B cell (primary cell): Measurements from ENCODE around the gene ATP8A2. TPM values are rescaled to one million over a fixed set of nuclear protein-coding genes. Genes with fewer than 3 reads are reported as not detected.

ENCODE experiments used
- ATAC-seq: fragments of 200-7000 bp; cut with Tn5 transposase; one replicate; pipeline ENCODE4 v1.10.0; 2021; ENCODE audit warnings: low read depth, mild to moderate bottlenecking, moderate number of reproducible peaks, moderate library complexity
- CTCF ChIA-PET: fragments of 350-600 bp; sonication (Branson Sonifier 250); formaldehyde crosslinking; loops from one replicate; lab custom pipeline; 2021; ENCODE audit warnings: antibody characterized with exemption, inconsistent platforms; lab: Charles Lee
- POLR2A ChIA-PET: fragments of 350-600 bp; sonication (Branson Sonifier 250); formaldehyde crosslinking; loops from one replicate; lab custom pipeline; 2021; ENCODE audit warnings: antibody characterized with exemption; lab: Charles Lee
- DNase-seq: peaks from one replicate; pipeline ENCODE4 v3.0.0; 2013
- H2AFZ ChIP-seq: 2 replicates; pipeline ENCODE4 v1.6.1; 2012; ENCODE audit warnings: mild to moderate bottlenecking, low read depth, low read length; ENCODE audit not compliant: insufficient read depth, poor library complexity, severe bottlenecking
- H3K27ac ChIP-seq, 2 donors: 1 replicate in 1 of 2; 2 replicates in 1 of 2; pipeline ENCODE4 v1.5.1; 2012 to 2013; ENCODE audit warnings: low read length in 2 of 2, mild to moderate bottlenecking in 2 of 2, moderate library complexity in 1 of 2
- H3K27me3 ChIP-seq, 4 experiments: fragments of 200-600 bp in 1 of 4; sonication (generic) in 1 of 4; replicated peaks in 1 of 4; 1 replicate in 2 of 4; 2 replicates in 2 of 4; pipeline versions ENCODE4 v1.6.1 to v1.7.0; 2013 to 2016; ENCODE audit warnings: low read length in 3 of 4, mild to moderate bottlenecking in 2 of 4, mixed read lengths in 1 of 4, moderate library complexity in 1 of 4; ENCODE audit not compliant: insufficient read depth in 4 of 4, control insufficient read depth in 3 of 4; ENCODE audit errors: control extremely low read depth in 1 of 4
- H3K36me3 ChIP-seq, 2 experiments: replicated peaks in 1 of 2; 1 replicate in 1 of 2; 2 replicates in 1 of 2; pipeline versions ENCODE4 v1.6.1 to v1.7.1; 2013; ENCODE audit warnings: low read length in 1 of 2; ENCODE audit not compliant: insufficient read depth in 2 of 2, control insufficient read depth in 1 of 2; ENCODE audit errors: control extremely low read depth in 1 of 2, extremely low read depth in 1 of 2
- H3K4me1 ChIP-seq, 2 donors: fragments of 200-600 bp in 1 of 2; sonication (generic) in 1 of 2; 1 replicate in 1 of 2; 2 replicates in 1 of 2; pipeline versions ENCODE4 v1.5.1 to v1.6.1; 2013 to 2017; ENCODE audit warnings: low read length in 2 of 2; ENCODE audit not compliant: control insufficient read depth in 2 of 2, insufficient read depth in 2 of 2
- H3K4me2 ChIP-seq: replicated peaks from 2 replicates; pipeline ENCODE3; 2012; ENCODE audit warnings: mild to moderate bottlenecking, low read depth, low read length; ENCODE audit not compliant: poor library complexity, severe bottlenecking
- H3K4me3 ChIP-seq, 5 experiments: fragments of 200-600 bp in 1 of 5; sonication (generic) in 1 of 5; 1 replicate in 3 of 5; 2 replicates in 2 of 5; pipeline versions ENCODE4 v1.5.1 to v1.7.0; 2011 to 2016; ENCODE audit warnings: low read length in 4 of 5, mild to moderate bottlenecking in 4 of 5, low read depth in 2 of 5, control low read depth in 1 of 5, moderate library complexity in 1 of 5; ENCODE audit not compliant: insufficient read depth in 1 of 5; ENCODE audit errors: control extremely low read depth in 1 of 5, extremely low read depth in 1 of 5
- H3K79me2 ChIP-seq: fragments of 200-600 bp; sonication (generic); one replicate; pipeline ENCODE4 v1.6.0; 2016; ENCODE audit warnings: low read length; ENCODE audit not compliant: control insufficient read depth, insufficient read depth
- H3K9ac ChIP-seq: fragments of 200-600 bp; sonication (generic); 2 replicates; pipeline ENCODE4 v1.6.1; 2017; ENCODE audit warnings: mild to moderate bottlenecking, low read length, moderate library complexity
- H3K9me3 ChIP-seq, 3 donors: one replicate each; pipeline versions ENCODE4 v1.6.1 to v1.7.1; 2013; ENCODE audit warnings: low read length in 2 of 3; ENCODE audit not compliant: control insufficient read depth in 2 of 3, insufficient read depth in 1 of 3; ENCODE audit errors: control extremely low read depth in 1 of 3
- H4K20me1 ChIP-seq: 2 replicates; pipeline ENCODE4 v1.6.0; 2012; ENCODE audit warnings: mild to moderate bottlenecking, low read length; ENCODE audit not compliant: insufficient read depth, control insufficient read depth, poor library complexity, severe bottlenecking
- H3K27ac Mint-ChIP-seq: one replicate; pipeline ENCODE4 v1.8.0; 2021; ENCODE audit warnings: mixed read lengths
- H3K27me3 Mint-ChIP-seq: one replicate; pipeline ENCODE4 v1.8.0; 2021; ENCODE audit warnings: mixed read lengths
- H3K4me1 Mint-ChIP-seq: one replicate; pipeline ENCODE4 v1.8.0; 2021; ENCODE audit warnings: mixed read lengths
- H3K4me3 Mint-ChIP-seq: one replicate; pipeline ENCODE4 v1.8.0; 2021; ENCODE audit warnings: mixed read lengths
- H3K9me3 Mint-ChIP-seq: one replicate; pipeline ENCODE4 v1.8.0; 2022; ENCODE audit warnings: mixed read lengths; ENCODE audit not compliant: insufficient read depth
- EZH2 ChIP-seq: IDR thresholded peaks from 2 replicates; pipeline ENCODE4 v1.6.1; 2012; ENCODE audit warnings: borderline replicate concordance, low read depth, mild to moderate bottlenecking, moderate library complexity, low read length; ENCODE audit not compliant: insufficient read depth, poor library complexity, severe bottlenecking
- WGBS: methylation state at CpG from one replicate; pipeline ENCODE4 v1.1.5; 2013; ENCODE audit warnings: missing lambda C conversion rate; ENCODE audit not compliant: insufficient coverage; 5-methylcytosine and 5-hydroxymethylcytosine counted together
- intact Hi-C: fragments of 100-400 bp; cut with micrococcal nuclease; formaldehyde crosslinking; loops from one replicate; pipeline ENCODE4 v1.10.0; 2022
- polyA plus RNA-seq: library from polyadenylated mRNA; depleted of rRNA; stranded (reverse); fragments of >200 nt; gene quantifications from 2 replicates; pipeline ENCODE4 v1.2.3, GENCODE V29; 2012
- total RNA-seq, 2 donors: library from RNA; stranded (reverse); fragments of 120-200 nt in 1 of 2; gene quantifications; 1 replicate in 1 of 2; 2 replicates in 1 of 2; pipeline versions ENCODE4 v1.2.3 to v1.2.4, GENCODE V29; 2013 to 2022
- TF ChIP-seq, protein P1 (sequence below): fragments of 200-600 bp; IDR thresholded peaks from one replicate; pipeline ENCODE4 v1.8.0; 2022; ENCODE audit warnings: antibody characterized with exemption, mild to moderate bottlenecking

ATP8A2 gene
- total and polyA plus RNA-seq, 2 donors (not counting 1 experiment from before 2014, with no cell fraction given) = not detected

DNA sequence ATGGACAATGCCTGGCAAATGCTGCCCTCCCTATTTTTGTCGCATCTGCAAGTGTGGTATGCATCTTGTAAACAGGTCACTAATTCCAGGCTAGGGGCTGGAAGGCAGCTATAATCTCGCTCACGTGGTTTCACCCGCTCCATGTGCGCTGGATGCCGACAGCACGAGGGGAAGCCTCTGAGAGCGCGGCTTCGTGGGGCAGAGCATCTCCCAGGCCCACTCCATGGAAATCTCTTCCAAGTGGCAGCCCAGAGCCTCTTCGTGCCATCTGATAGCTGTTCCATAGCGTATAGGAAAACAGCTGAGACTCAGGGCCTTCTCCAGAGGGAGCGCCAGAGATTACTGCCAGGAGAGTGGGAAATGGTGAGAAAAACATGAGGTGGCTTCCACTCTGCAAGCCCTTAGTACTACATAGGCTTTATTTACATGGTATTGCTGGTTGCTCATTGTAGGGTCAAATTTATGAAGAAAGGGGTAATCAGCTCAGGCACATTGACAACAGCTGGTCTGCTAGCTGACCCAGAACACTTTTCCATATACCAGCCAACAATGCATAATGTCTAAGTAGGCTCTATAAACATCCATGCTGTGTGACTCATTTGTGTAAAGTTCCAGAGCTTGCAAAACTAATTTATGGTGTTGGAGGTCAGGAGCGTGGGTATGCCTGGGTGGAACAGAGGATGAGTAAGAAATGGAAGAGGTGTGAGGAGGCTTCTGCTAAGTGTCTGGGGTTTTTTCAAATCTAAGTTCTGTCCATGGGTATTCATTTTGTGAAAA lies 514.9 kb downstream of the ATP8A2 start:
- H3K27ac Mint-ChIP-seq = no peak overlapping the region
- Histone ChIP-seq H3K9ac (no peak overlapping the region), H3K4me1 (peaks cover 0 to 3% of the 10 kb centered on the region in 2 donors), H3K36me3 (no peaks in the 10 kb centered on the region), H3K79me2 (no peaks in the 10 kb centered on the region), H2AFZ (no peak overlapping the region), H3K4me2 (no peak overlapping the region), H3K27me3 (peaks cover 0 to 4% (median 0%) of the 10 kb centered on the region in 4 experiments), H3K27ac (no peak overlapping the region), H3K9me3 (no peaks in the 10 kb centered on the region), H4K20me1 (no peaks in the 10 kb centered on the region), H3K4me3 (no peak overlapping the region)
- no peaks in the 10 kb centered on the region for H3K9me3 Mint-ChIP-seq
- ChIA-PET POLR2A (no interaction called here), CTCF (no interaction called here)
- H3K27me3 Mint-ChIP-seq = peaks cover 7% of the 10 kb centered on the region
- intact Hi-C loops = no loop called here
- peaks cover 2% of the 10 kb centered on the region for H3K4me1 Mint-ChIP-seq
- 96% methylated on average over 14 of the region's 14 CpGs for WGBS
- no peak for ATAC-seq
- no peak for DNase-seq
- H3K4me3 Mint-ChIP-seq = no peak overlapping the region
- TF ChIP-seq, protein P1, sequence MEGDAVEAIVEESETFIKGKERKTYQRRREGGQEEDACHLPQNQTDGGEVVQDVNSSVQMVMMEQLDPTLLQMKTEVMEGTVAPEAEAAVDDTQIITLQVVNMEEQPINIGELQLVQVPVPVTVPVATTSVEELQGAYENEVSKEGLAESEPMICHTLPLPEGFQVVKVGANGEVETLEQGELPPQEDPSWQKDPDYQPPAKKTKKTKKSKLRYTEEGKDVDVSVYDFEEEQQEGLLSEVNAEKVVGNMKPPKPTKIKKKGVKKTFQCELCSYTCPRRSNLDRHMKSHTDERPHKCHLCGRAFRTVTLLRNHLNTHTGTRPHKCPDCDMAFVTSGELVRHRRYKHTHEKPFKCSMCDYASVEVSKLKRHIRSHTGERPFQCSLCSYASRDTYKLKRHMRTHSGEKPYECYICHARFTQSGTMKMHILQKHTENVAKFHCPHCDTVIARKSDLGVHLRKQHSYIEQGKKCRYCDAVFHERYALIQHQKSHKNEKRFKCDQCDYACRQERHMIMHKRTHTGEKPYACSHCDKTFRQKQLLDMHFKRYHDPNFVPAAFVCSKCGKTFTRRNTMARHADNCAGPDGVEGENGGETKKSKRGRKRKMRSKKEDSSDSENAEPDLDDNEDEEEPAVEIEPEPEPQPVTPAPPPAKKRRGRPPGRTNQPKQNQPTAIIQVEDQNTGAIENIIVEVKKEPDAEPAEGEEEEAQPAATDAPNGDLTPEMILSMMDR = no peak
- TF ChIP-seq EZH2 = no peak

DNA sequence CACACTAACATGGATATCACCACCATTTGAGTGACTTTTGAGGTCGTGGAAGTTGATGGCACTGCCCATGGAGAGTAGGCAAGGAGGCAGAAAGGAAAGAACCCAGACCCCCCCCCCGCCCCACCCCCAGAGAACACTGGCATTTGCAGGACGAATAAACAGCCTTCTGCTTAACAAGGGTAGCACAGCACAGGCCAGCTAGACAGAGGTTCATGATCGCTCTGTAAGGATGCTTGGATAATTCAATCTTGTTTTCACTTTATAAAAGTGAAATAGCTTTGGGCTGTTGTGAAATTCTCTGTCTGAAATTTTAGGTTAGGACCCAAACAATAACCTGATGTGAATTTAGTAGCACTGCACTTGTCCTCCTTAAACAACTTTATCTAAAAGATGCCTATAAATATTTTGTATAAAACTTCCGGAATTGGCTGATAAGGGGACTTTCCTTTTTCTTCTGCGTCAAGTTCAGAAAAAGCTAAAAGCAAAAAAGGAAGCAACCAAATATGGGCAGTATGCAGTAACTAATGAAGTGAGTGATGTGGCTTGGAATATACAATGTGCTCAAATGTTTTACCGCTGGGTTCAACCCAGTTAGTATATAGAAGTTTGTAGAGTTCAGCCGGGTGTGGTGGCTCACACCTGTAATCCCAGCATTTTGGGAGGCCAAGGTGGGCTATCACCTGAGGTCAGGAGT lies 516.3 kb downstream of the ATP8A2 start:
- Mint-ChIP-seq H3K4me1 (peaks cover 2% of the 10 kb centered on the region), H3K27me3 (peaks cover 4% of the 10 kb centered on the region), H3K27ac (no peak overlapping the region), H3K4me3 (no peak overlapping the region), H3K9me3 (no peaks in the 10 kb centered on the region)
- peak overlapping the region in 1 of 2 donors; percentile 24 for H3K27ac ChIP-seq
- no peaks in the 10 kb centered on the region for H3K36me3 ChIP-seq
- CTCF ChIA-PET = no interaction called here
- H3K4me2 ChIP-seq = peak overlapping the region; percentile 8
- no peaks in the 10 kb centered on the region for H3K79me2 ChIP-seq
- no peak for ATAC-seq
- no peaks in the 10 kb centered on the region for H3K9me3 ChIP-seq
- H3K9ac ChIP-seq = no peak overlapping the region
- POLR2A ChIA-PET = no interaction called here
- TF ChIP-seq, protein P1 = no peak
- TF ChIP-seq EZH2 = no peak
- H4K20me1 ChIP-seq = no peaks in the 10 kb centered on the region
- peaks cover 0 to 4% (median 0%) of the 10 kb centered on the region in 4 experiments for H3K27me3 ChIP-seq
- peaks cover 0 to 3% of the 10 kb centered on the region in 2 donors for H3K4me1 ChIP-seq
- 54% methylated on average over 2 of the region's 8 CpGs for WGBS
- H2AFZ ChIP-seq = no peak overlapping the region
- no peak overlapping the region for H3K4me3 ChIP-seq
- peak; percentile 39 for DNase-seq
- intact Hi-C loops = no loop called here
